Ureter (tissue), 1 donor: ENCODE results near the gene GLYATL2. TPM values are rescaled to one million over a fixed set of nuclear protein-coding genes. Genes with fewer than 3 reads are reported as not detected.

Experiments used
- DNase-seq: peaks from one replicate; pipeline ENCODE4 v3.0.0-alpha.2; 2020; ENCODE audit warnings: low spot score
- total RNA-seq: library from RNA; stranded (reverse); gene quantifications from one replicate; pipeline ENCODE4 v1.2.4, GENCODE V29; 2023
- donor health status: DM: yes; HTN: yes; CAD: no.

GLYATL2 gene
- total RNA-seq: not detected

- no peak for DNase-seq
Measured at GRCh38 chr11:58844361-58845005, at the start of gene GLYATL2. GLYATL2 (minus strand) TSS chr11:58844704; CDS start chr11:58839612, 5,092 bp downstream.

GRCh38 chr11:58893899-58894298 is 49.4 kb upstream of the GLYATL2 start:
- no peak for DNase-seq

GRCh38 chr11:58888579-58888978 is 44.1 kb upstream of the GLYATL2 start:
- no peak for DNase-seq

- DNase-seq: no peak
Measured at GRCh38 chr11:58887452-58887851, 42.9 kb upstream of the GLYATL2 start.

- no peak for DNase-seq
Measured at GRCh38 chr11:58880625-58881024, 36.1 kb upstream of the GLYATL2 start.

GRCh38 chr11:58880166-58880565 is 35.7 kb upstream of the GLYATL2 start:
- no peak for DNase-seq

GRCh38 chr11:58867556-58867955 is 23.1 kb upstream of the GLYATL2 start:
- DNase-seq: no peak

GRCh38 chr11:58866788-58867187 is 22.3 kb upstream of the GLYATL2 start:
- no peak for DNase-seq

GRCh38 chr11:58864335-58864734 is 19.8 kb upstream of the GLYATL2 start:
- no peak for DNase-seq

- DNase-seq: no peak
Measured at GRCh38 chr11:58863697-58864096, 19.2 kb upstream of the GLYATL2 start.

- DNase-seq: no peak
Measured at GRCh38 chr11:58861533-58861932, 17.0 kb upstream of the GLYATL2 start.

GRCh38 chr11:58856806-58857205 is 12.3 kb upstream of the GLYATL2 start:
- DNase-seq: no peak

GRCh38 chr11:58845386-58845785 is 882 bp upstream of the GLYATL2 start:
- DNase-seq: no peak

- DNase-seq: no peak
Measured at GRCh38 chr11:58837707-58838388, 6.7 kb downstream of the GLYATL2 start.

GRCh38 chr11:58832056-58832645 is 12.4 kb downstream of the GLYATL2 start:
- no peak for DNase-seq

GRCh38 chr11:58830673-58831301 is 13.7 kb downstream of the GLYATL2 start:
- no peak for DNase-seq

- DNase-seq: no peak
Measured at GRCh38 chr11:58829786-58830185, 14.7 kb downstream of the GLYATL2 start.

- no peak for DNase-seq
Measured at GRCh38 chr11:58813693-58814092, 30.8 kb downstream of the GLYATL2 start.

- DNase-seq: no peak
Measured at GRCh38 chr11:58811499-58811898, 33.0 kb downstream of the GLYATL2 start.

- DNase-seq: no peak
Measured at GRCh38 chr11:58807343-58807742, 37.2 kb downstream of the GLYATL2 start.

GRCh38 chr11:58805065-58805464 is 39.4 kb downstream of the GLYATL2 start:
- DNase-seq: no peak

- no peak for DNase-seq
Measured at GRCh38 chr11:58801974-58802545, 42.4 kb downstream of the GLYATL2 start.
